HTR-8/SVneo (cell line): ENCODE results near the gene DLG1.

Experiments
- DNase-seq: peaks from one replicate; pipeline ENCODE4 v3.0.0; 2011; ENCODE audit warnings: low spot score, mixed read lengths; ENCODE audit not compliant: insufficient read length
- FAIRE-seq: peaks from 2 replicates; lab custom pipeline; 2011; peaks lifted over from hg19 to GRCh38; lab: Jason Lieb, UNC

The DLG1 gene

DNA sequence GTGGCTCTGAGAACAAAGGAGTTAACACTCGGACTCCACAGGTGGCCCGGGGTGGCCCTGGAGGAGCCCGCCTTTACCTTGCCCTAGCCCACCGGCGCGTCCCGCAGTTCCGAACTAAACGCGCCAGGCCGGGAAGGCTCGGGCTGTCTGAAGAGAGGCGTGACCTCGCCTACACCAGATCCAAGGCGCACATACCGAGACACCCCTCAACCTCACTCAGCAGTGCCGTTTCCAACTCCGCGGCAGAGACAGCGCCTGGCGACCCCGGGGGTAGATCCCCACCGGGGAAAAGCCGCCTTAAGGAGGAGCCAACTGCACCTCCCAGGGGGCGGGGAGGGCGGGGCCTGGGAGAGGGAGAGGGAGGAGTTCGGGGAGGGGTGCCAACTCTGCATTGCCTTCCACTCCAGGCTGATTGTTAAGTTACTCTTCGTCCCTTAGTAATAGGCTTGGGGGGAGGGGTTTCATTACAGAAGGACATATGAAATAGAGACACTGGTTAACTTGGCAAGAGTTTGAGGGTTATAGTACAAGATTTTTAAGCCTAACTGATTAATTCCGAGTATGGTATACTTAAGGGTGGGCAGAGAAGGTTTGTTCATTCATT lies at the start of gene DLG1:
DLG1 (minus strand) TSS at position 272 of the 604 bp plus-strand sequence. CDS start 1,408 bp downstream, outside the sequence.
- FAIRE-seq (no peak), DNase-seq (peak; percentile 89)

DNA sequence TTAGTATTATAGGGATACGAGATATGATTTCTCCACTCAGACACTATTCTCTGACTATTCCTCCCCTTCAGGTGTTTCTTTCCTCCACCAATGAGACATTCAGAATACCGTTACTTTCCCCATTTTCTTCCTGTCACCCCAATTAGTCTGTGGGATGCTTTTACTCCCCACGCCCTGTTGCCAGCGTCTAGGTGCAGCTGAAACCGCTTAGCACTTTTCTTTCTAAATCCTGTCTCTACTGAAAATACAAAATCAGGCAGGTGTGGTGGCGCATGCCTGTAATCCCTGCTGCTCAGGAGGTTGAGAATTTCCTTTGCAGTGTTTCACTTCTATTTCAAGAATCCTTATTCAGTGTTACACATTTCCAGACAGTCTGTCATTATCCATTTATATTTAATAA lies 49.6 kb upstream of the DLG1 start:
- no peak for FAIRE-seq
- DNase-seq: no peak

DNA sequence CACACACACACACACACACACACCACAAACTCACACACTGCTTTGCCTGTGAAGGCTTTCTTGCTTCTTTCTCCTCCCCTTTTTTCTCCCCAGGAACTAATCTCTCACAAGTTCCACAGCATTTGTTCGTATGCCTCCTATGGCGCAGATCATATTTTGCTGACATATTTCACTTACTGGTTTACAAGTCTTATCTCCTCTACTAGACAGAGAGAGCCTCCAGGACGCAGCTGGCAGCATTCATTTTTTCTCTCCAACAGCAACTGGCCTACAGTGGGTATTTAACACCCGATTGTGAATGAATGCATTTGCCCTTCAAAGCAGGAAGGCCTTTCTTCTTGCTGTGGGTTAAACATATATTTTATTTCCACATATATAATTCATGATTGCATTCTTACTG lies 47.0 kb upstream of the DLG1 start:
- FAIRE-seq: no peak
- no peak for DNase-seq

- peak; percentile 98 for FAIRE-seq
- no peak for DNase-seq
Measured at GRCh38 chr3:197344582-197345318, 46.3 kb upstream of the DLG1 start.

- FAIRE-seq (no peak), DNase-seq (no peak)
Measured at GRCh38 chr3:197343656-197344408, 45.4 kb upstream of the DLG1 start.

GRCh38 chr3:197343111-197343510 lies 44.7 kb upstream of the DLG1 start:
- DNase-seq (no peak), FAIRE-seq (no peak)

GRCh38 chr3:197340521-197340871 lies 42.1 kb upstream of the DLG1 start:
- FAIRE-seq (no peak), DNase-seq (no peak)

DNA sequence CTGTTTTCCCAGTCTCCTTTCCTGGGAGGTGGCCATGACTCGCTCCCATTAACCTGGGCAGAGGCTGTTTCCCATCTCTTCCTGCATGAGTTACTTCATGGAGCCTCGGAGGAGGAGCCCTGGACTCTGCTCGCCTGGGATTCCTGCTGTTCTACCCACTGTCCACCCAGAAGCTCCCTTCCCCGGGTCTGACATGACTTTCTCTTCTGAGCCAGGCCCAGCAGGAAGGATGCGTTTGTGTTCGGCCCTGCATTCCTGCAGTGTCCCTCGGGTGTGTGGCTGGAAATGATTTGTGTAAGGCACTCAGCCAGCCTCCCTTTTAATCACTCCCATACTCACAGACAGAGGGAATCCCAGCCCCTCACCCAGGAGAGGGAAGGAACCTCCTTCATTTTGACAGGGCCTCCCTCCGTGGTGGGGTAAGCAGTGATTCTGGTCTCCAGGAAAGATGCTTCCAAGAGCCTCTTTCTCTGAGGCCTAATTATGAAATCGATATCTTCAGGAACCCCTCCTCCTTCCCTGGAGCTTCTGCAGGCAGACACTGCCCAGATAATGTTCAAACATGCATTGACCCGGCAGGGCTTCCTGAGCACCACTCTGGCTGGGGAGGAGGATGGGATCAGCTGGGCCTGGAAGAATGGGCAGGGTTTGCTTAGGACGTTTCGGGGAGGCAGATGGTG lies 41.6 kb upstream of the DLG1 start:
- DNase-seq (no peak), FAIRE-seq (peak; percentile 23)

- no peak for DNase-seq
- no peak for FAIRE-seq
Measured at GRCh38 chr3:197338586-197338985, 40.2 kb upstream of the DLG1 start.

GRCh38 chr3:197337656-197338055 lies 39.2 kb upstream of the DLG1 start:
- DNase-seq (no peak), FAIRE-seq (no peak)

- FAIRE-seq (no peak), DNase-seq (no peak)
Measured at GRCh38 chr3:197337214-197337613, 38.8 kb upstream of the DLG1 start.

GRCh38 chr3:197336348-197336747 lies 37.9 kb upstream of the DLG1 start:
- no peak for FAIRE-seq
- no peak for DNase-seq

GRCh38 chr3:197335428-197336132 lies 37.2 kb upstream of the DLG1 start:
- no peak for FAIRE-seq
- DNase-seq: no peak

GRCh38 chr3:197333901-197334639 lies 35.7 kb upstream of the DLG1 start:
- DNase-seq (no peak), FAIRE-seq (no peak)

DNA sequence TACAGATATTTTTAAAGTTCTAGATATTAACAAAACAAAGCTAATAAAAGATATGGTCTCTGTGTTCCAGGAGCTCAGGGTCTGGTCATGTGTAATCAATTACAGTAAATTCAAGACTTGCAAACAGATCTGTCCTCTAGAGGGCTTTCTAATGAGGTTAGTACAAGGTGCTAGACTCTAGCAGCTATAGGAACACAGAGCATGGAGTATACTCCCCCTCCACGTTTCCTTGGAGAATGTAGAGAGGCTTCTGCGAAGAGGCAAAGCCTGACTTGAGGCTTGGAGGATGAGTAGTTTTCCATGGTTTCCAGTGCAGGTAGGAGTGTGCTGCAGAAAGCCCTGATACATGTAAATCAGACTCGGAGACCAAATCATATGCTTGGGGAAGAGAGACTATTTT lies 32.7 kb upstream of the DLG1 start:
- FAIRE-seq (no peak), DNase-seq (no peak)

DNA sequence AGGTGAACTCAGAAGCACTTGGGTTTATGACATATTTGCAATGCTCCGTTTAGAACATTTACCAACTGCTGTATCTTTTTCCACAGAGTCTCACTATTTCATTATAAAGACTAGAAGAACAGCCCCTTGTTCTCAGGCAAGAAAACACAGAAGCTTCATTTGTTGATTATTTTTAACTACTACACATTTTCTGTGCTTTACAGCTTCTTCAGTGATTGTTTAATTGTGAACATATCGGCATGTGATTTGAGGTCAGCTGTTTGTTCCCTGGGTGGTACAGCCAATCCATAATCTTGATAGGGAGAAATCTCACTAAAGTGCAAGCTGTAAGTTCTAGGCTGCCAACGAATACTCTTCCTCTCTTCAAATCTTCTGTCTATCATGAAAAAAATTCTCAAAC lies 31.0 kb upstream of the DLG1 start:
- no peak for FAIRE-seq
- no peak for DNase-seq

DNA sequence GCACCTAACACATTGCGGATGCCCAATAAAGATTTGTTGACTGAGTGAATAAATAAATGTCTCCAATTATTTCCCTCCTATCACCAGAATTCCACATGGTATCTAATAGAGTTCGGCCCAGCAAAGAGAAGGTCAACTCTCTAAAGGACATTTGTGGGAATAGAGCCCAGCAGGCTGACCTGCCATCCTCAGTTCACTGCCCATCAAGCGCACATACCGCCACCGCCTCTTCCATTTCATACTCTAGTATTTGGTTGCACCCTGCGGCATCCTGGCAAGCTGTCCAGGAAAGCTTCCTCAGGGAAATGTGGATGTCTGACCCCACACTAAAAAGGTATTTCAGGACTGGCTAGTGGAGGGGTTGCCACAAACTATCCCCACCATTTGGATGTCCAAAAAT lies 29.8 kb upstream of the DLG1 start:
- no peak for DNase-seq
- no peak for FAIRE-seq

DNA sequence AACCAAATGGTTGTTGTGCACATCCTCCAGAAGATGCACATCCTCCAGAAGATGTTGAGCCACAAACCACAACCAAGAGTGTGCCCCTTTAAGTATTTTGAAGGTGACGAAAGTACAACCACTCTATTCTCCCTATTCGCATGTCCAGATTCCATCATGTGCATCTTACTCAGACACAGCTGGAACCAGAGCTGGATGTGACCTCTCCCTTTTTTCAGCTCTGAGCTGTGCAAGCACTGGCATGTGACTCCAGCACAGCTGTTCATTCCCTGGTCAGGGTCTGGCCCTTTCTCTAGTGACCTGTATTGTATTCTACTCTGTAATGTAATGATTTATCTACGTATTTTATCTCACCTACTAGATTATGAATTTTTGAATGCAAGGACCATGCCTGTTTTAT lies 29.3 kb upstream of the DLG1 start:
- no peak for DNase-seq
- no peak for FAIRE-seq

- DNase-seq: no peak
- no peak for FAIRE-seq
Measured at GRCh38 chr3:197325773-197326172, 27.4 kb upstream of the DLG1 start.

- no peak for DNase-seq
- no peak for FAIRE-seq
Measured at GRCh38 chr3:197322149-197322548, 23.7 kb upstream of the DLG1 start.
